ENCODE measurements around the gene KCMF1. TPM values are rescaled to one million over a fixed set of nuclear protein-coding genes. Genes with fewer than 3 reads are reported as not detected.

The KCMF1 gene
- 95.3 and 97.8 TPM in 2 replicates for total RNA-seq (2021)
- Bru-seq, nascent RNA = percentile 96 among the genes with signal in this experiment
- BruChase-seq, experiment 1, labeled RNA remaining after a 2-hour chase = percentile 89 among the genes with signal in this experiment
- percentile 83 among the genes with signal in this experiment for BruChase-seq, experiment 2, labeled RNA remaining after a 6-hour chase
- long read RNA-seq, full-length matches to known transcripts = 80 of 98 reads
- long read RNA-seq, partial matches to known transcripts = 12 of 98 reads
- long read RNA-seq, other reads (novel, unspliced or antisense) = 6 of 98 reads

DNA sequence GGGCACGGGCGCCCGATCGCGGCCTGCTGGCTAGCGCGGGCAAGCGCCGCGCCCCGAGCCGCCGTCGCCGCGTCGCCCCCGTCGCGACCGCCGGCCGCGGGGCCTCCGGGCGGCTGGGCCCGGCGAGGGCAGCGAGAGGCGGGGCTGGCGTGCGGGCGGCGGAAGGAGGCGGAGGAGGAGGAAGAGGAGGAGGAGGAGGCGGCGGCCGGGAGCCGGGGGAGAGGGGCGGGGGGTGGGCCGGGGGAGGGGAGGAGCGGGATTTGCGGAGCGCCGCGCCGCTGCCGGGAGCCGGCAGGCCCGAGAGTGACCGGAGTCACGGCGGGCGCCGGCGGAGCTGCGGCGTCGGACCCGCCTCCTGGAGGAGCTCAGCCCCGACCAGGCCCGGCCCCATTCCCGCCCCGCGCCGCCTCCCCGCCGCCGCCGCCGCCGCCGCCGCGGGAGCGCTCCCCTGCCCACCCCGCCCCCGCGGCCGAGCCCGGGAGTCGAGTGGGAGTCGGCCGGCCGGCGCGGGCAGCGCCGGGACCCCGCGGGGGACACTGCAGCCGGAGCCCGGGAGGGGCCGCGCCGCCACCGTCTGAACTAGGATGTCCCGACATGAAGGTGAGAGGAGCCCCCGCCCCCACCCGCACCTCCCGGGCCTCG lies at the start of gene KCMF1:
KCMF1 (plus strand) TSS at position 294 of the 642 bp plus-strand sequence; CDS start at position 585, 291 bp downstream.
- TF ChIP-seq, protein P1, sequence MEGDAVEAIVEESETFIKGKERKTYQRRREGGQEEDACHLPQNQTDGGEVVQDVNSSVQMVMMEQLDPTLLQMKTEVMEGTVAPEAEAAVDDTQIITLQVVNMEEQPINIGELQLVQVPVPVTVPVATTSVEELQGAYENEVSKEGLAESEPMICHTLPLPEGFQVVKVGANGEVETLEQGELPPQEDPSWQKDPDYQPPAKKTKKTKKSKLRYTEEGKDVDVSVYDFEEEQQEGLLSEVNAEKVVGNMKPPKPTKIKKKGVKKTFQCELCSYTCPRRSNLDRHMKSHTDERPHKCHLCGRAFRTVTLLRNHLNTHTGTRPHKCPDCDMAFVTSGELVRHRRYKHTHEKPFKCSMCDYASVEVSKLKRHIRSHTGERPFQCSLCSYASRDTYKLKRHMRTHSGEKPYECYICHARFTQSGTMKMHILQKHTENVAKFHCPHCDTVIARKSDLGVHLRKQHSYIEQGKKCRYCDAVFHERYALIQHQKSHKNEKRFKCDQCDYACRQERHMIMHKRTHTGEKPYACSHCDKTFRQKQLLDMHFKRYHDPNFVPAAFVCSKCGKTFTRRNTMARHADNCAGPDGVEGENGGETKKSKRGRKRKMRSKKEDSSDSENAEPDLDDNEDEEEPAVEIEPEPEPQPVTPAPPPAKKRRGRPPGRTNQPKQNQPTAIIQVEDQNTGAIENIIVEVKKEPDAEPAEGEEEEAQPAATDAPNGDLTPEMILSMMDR (conservative IDR thresholded peaks at IDR 0.05) = no peak
- TF ChIP-seq EZH2 (IDR thresholded peaks at IDR 0.05; ENCODE audit: low read depth) = no peak
- Histone ChIP-seq H3K27me3 (ENCODE audit: insufficient read depth, low read depth) (no peaks in the 10 kb centered on the region), H3K4me3 (peak within 1 kb of the TSS; percentile 89), H3K9me2 (ENCODE audit: insufficient read depth) (no peaks in the 10 kb centered on the region), H3K27ac (peak within 1 kb of the TSS; percentile 84), H2AFZ (peak within 1 kb of the TSS; percentile 53; the same call in 1 of the 2 replicates), H3K79me2 (ENCODE audit: low read depth) (peaks cover 85% of the 10 kb centered on the region), H3F3A (ENCODE audit: insufficient read depth, low read depth) (peaks cover 25% of the 10 kb centered on the region), H3K36me3 (ENCODE audit: low read depth) (0 out of 2 replicates have a peak, but pooled peaks cover 4% of the 10 kb centered on the region), H3K4me2 (peak within 1 kb of the TSS; percentile 95), H4K20me1 (ENCODE audit: insufficient read depth) (peaks cover 34% of the 10 kb centered on the region), H3K4me1 (replicated peaks; ENCODE audit: insufficient read depth) (peaks cover 34% of the 10 kb centered on the region), H3K9me3 (ENCODE audit: insufficient read depth, low read depth) (no peaks in the 10 kb centered on the region)
- ChIA-PET CTCF (no interaction called here), POLR2A (ENCODE audit: unreplicated experiment) (interaction anchor here (0.6 to 1.2 kb wide), 4 partner anchors 12 to 301 kb away, joined by 3 to 6 read pairs (median 6); no protein-coding TSS in a partner anchor)
- no TSS peak for BruUV-seq (replicated peaks)
- peak in 1 of 2 experiments; percentile 81 for DNase-seq
- intact Hi-C loops (cut with micrococcal nuclease; ENCODE audit: unreplicated experiment) = loop anchor here (1.0 to 2.0 kb wide), 2 partner anchors 44 to 64 kb away; no protein-coding TSS in a partner anchor

DNA sequence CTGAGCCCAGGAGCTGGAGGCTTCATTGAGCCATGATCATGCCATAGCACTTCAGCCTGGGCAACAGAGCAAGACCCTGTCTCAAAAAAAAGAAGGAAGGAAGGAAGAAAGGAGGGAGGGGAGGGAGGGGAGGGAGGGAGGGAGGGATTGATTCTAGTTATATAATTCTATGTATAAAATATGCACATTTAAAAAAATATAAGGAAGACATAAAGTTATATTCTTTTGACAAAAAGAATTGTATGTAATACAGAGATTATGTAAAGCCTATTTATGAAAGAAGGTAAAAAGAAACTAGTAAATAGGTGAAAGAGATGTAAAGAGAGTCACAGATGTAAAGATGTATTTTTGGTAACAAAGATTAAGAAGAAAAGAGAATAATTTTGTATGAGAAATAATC lies 48.0 kb upstream of the KCMF1 start:
- POLR2A ChIA-PET (ENCODE audit: unreplicated experiment) = no interaction called here
- no peak for DNase-seq
- no TSS peak for BruUV-seq (replicated peaks)
- Histone ChIP-seq H3K27ac (no peak overlapping the region), H3K4me1 (replicated peaks; ENCODE audit: insufficient read depth) (peaks cover 26% of the 10 kb centered on the region), H3K4me3 (no peak overlapping the region), H3K27me3 (ENCODE audit: insufficient read depth, low read depth) (no peaks in the 10 kb centered on the region), H3K36me3 (ENCODE audit: low read depth) (no peaks in the 10 kb centered on the region), H3K79me2 (ENCODE audit: low read depth) (no peaks in the 10 kb centered on the region), H3K9me2 (ENCODE audit: insufficient read depth) (no peaks in the 10 kb centered on the region), H3F3A (ENCODE audit: insufficient read depth, low read depth) (peaks cover 19% of the 10 kb centered on the region), H4K20me1 (ENCODE audit: insufficient read depth) (no peaks in the 10 kb centered on the region), H3K4me2 (no peak overlapping the region), H2AFZ (no peak overlapping the region), H3K9me3 (ENCODE audit: insufficient read depth, low read depth) (no peaks in the 10 kb centered on the region)
- intact Hi-C loops (cut with micrococcal nuclease; ENCODE audit: unreplicated experiment) = loop anchor here (10.0 kb wide), 1 partner anchor 268 kb away; no protein-coding TSS in a partner anchor
- TF ChIP-seq, protein P1 (conservative IDR thresholded peaks at IDR 0.05) = no peak
- TF ChIP-seq EZH2 (IDR thresholded peaks at IDR 0.05; ENCODE audit: low read depth) = no peak
- CTCF ChIA-PET = no interaction called here

DNA sequence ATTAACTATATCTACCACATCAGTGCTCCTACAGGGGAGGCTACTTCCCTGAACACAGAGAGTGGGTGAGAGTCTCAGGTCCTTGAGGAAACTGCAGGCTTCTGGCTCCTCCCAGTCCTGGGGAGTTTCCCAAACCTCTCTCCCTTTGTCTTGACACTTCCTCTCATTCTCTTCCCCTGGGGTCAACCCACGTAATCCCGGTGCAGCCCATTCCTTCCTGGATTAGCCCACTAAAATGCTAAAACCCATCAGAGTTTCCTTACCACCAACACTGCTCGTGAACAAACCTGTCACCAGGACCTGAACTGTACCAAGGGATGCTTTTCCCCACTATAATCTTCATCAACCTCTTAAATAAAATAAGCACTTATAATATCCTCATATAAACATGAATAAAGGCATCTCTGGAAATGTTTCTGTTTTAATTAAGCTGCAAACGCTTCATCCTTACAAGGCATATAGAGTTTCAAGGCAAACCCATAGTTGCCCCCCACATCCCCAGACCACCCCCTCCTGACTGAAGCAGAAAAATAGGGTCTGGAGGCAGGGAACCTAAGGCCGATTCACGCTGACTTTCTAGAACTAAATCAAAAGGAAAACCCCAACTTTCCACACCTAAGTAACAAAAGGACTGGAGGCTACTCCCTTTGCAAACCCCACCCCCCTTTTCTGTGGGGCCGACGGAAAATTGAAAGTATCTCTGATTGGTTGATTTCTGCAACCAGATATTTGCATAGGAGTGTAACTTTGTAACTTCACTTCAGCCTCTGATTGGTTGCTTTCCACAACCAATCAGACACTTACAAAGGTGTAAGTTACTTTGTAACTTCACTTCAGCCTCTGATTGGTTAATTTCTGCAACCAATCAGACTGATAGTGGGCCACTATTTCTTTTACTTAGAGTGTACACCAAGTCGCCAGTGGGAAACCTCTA lies 46.5 kb upstream of the KCMF1 start:
- H3K36me3 ChIP-seq (ENCODE audit: low read depth) = no peaks in the 10 kb centered on the region
- TF ChIP-seq, protein P1 (conservative IDR thresholded peaks at IDR 0.05) = no peak
- TF ChIP-seq EZH2 (IDR thresholded peaks at IDR 0.05; ENCODE audit: low read depth) = no peak
- H3K4me2 ChIP-seq = no peak overlapping the region
- no peak overlapping the region for H2AFZ ChIP-seq
- peaks cover 19% of the 10 kb centered on the region for H3K4me1 ChIP-seq (replicated peaks; ENCODE audit: insufficient read depth)
- ChIA-PET POLR2A (ENCODE audit: unreplicated experiment) (no interaction called here), CTCF (interaction anchor here (0.6 to 1.7 kb wide), 6 partner anchors 18 to 374 kb away, joined by 3 to 15 read pairs (median 6); no protein-coding TSS in a partner anchor)
- DNase-seq = no peak
- H4K20me1 ChIP-seq (ENCODE audit: insufficient read depth) = no peaks in the 10 kb centered on the region
- BruUV-seq (replicated peaks) = no TSS peak
- intact Hi-C loops (cut with micrococcal nuclease; ENCODE audit: unreplicated experiment) = loop anchor here (1.0 to 10.0 kb wide), 6 partner anchors 42 to 429 kb away; partner anchors contain the start of gene TCF7L1
- no peaks in the 10 kb centered on the region for H3K79me2 ChIP-seq (ENCODE audit: low read depth)
- peaks cover 12% of the 10 kb centered on the region for H3F3A ChIP-seq (ENCODE audit: insufficient read depth, low read depth)
- no peaks in the 10 kb centered on the region for H3K9me2 ChIP-seq (ENCODE audit: insufficient read depth)
- no peaks in the 10 kb centered on the region for H3K9me3 ChIP-seq (ENCODE audit: insufficient read depth, low read depth)
- H3K4me3 ChIP-seq = no peak overlapping the region
- H3K27ac ChIP-seq = no peak overlapping the region
- no peaks in the 10 kb centered on the region for H3K27me3 ChIP-seq (ENCODE audit: insufficient read depth, low read depth)
